Stimulated activated CD8-positive, alpha-beta memory T cell treated with anti-CD3 and anti-CD28 coated beads, Interleukin-7, amount 100 ng/mL, for 24 hours (primary cell): ENCODE measurements around the gene NEURL3.
"Not testable (repeated sequence)": the region's sequence is repeated elsewhere in the genome, so short reads cannot be mapped to it uniquely, and the experiment has no call there.

Experiments
- DNase-seq: peaks from one replicate; pipeline ENCODE4 v3.0.0-alpha.2; 2020; ENCODE audit warnings: low read depth

The NEURL3 gene

DNA sequence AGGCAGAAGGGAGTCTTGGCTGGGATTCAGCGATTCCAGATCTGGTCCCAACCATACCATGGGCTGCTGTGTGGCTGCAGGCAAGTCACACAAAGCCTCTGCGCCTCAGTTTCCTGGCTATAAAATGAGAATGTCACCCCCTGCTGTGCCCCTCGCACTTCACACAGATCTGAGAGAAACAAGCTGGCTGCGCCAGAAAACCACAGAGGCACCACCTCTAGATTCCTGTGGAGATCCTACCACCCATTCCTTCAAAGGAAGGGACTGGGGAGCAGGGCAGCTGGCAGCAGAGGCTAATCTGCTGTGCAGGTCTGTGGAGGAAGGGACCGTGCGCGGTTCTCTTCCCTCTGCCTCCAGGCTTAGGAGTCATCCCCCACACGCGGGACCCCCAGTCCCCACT is 19.8 kb downstream of the NEURL3 start:
- no peak for DNase-seq

DNA sequence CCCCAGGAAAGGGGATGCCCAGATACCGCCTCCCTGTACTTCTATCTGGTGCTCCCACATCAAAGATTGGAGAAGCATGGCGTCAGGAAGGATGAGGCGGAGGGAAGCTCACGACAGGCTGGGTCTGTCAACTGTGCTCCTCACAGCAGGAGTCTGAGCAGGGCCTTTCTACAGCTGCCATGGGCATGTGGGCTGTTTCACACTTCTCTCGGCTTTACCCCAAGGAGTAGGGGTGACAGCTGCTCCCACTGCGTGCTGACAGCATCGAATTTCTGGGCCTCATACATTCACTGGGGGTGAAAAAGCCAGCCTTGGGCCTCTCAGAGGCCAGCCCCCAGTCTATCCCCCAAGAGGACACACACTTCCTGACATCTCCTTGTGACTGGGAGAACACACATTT is 21.1 kb downstream of the NEURL3 start:
- no peak for DNase-seq

DNA sequence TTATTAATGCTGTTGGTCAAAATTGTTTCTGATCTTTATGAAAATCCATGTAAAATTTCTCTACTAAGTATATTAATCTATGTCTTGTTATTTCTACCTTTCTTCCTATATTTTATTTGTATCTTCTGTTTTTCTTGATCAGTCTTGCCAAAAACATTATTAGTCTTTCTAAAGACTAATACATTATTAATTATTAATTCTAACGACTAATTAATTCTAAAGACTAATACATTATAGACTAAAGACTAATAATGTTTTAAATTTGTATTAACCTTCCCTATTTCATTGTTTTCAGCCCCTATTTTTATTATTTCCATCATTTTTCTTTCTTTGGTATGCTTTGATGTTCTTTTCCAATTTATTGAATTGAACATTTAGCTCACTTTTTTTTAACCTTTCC is 27.7 kb downstream of the NEURL3 start:
- no peak for DNase-seq

- no peak for DNase-seq
Measured at GRCh38 chr2:96471772-96472171, 33.4 kb downstream of the NEURL3 start.

- peak; percentile 43 for DNase-seq
Measured at GRCh38 chr2:96470636-96471035, 34.5 kb downstream of the NEURL3 start.

DNA sequence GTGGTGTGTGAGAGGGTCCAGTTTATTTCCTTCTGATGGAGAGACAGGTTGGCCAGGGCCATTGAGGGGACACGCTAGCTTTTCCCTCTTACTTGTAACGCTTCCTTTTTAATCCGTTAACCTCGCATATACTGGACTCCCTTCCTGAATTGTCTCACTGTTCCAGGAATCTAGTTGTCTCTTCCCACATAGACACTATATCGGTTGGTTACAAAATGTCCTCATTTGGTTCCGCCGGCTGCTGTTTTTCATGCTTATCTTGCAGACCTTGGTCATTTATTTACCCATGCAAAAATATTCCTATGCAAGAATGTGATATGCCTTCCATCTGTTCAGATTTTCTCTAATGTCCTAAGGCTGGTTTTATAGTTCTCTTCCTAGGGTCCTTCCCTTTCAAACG is 35.0 kb downstream of the NEURL3 start:
- DNase-seq: no peak

- no peak for DNase-seq
Measured at GRCh38 chr2:96468904-96469303, 36.3 kb downstream of the NEURL3 start.

DNA sequence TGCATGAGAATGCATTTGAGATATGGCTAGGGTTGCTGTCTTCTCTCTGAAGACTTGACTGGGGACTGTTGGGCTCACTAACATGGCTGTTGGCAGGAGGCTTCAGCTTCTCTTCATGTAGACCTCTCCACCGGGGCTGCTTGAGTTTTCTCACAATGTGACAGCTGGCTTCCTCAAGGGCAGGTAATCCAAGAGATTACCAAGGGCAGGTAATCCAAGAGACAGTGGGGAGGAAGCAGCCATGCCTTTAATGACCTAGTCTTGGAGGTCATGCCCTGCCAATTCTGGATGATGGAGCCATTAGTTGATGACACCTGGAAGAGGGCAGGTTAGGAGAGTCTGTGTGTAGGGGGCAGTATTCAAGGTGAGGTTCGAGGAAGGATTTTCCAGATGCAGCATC is 40.5 kb downstream of the NEURL3 start:
- DNase-seq: no peak

GRCh38 chr2:96464061-96464460 is 41.1 kb downstream of the NEURL3 start:
- DNase-seq: no peak

GRCh38 chr2:96463119-96463518 is 42.0 kb downstream of the NEURL3 start:
- no peak for DNase-seq

- DNase-seq: not testable (repeated sequence)
Measured at GRCh38 chr2:96461616-96462015, 43.5 kb downstream of the NEURL3 start.

DNA sequence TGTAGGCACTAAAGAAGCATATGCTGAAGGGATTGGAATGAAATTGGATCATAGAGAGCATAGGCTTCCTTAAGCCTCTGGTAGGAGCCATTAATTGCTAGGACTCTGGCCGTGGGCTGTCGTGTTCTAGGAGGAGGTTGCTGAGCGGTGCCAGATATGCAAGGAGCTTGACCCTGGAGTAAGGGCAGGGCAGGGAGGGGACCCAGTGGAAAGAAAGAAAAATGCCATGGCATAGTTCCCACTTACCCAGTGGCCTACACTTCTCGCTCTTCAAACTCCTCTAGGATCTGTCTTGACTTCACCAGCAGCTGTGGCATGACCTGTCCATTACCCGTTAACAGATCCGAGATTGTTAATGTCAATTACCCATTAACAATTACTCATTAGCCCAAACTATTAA is 53.1 kb downstream of the NEURL3 start:
- DNase-seq: no peak

- no peak for DNase-seq
Measured at GRCh38 chr2:96449637-96450036, 55.5 kb downstream of the NEURL3 start.

- no peak for DNase-seq
Measured at GRCh38 chr2:96449174-96449573, 56.0 kb downstream of the NEURL3 start.

DNA sequence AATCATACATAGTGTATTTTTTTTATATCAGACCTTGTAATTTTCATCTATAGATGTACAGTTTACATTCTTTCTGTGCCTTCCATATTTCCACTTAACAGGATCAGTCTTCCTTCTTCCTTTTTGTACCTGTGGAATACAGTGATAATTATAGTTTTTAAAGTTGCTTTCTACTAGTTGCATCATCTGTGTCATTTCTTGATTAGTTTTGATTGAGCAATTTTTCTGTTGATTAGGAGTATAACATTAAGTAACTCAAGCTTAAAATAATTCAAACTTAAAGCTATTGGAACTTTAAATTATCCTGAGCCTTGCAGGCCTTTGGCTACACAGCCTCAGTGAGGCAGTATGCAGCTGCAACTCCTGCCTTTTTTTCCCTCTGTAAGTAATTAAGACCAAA is 57.4 kb downstream of the NEURL3 start:
- no peak for DNase-seq
